NT2/D1 (cell line): ENCODE results near the gene MEIS1.

Source experiments
- DNase-seq: peaks from one replicate; pipeline ENCODE4 v3.0.0-alpha.2; 2011; ENCODE audit warnings: low read depth, low spot score
- H3K27me3 ChIP-seq: 2 replicates; pipeline ENCODE4 v1.6.0; 2011; ENCODE audit warnings: mild to moderate bottlenecking; ENCODE audit not compliant: insufficient read length, insufficient read depth
- H3K36me3 ChIP-seq: 2 replicates; pipeline ENCODE4 v1.6.1; 2011; ENCODE audit warnings: mild to moderate bottlenecking, low read length, mixed read lengths; ENCODE audit not compliant: insufficient read depth, insufficient read length
- H3K4me1 ChIP-seq: 2 replicates; pipeline ENCODE4 v1.5.1; 2011; ENCODE audit not compliant: insufficient read depth, insufficient read length
- H3K4me3 ChIP-seq: 2 replicates; pipeline ENCODE4 v1.5.1; 2011; ENCODE audit warnings: low read depth; ENCODE audit not compliant: insufficient read length
- H3K9ac ChIP-seq: 2 replicates; pipeline ENCODE4 v1.6.0; 2011; ENCODE audit warnings: low read depth; ENCODE audit not compliant: insufficient read length
- H3K9me3 ChIP-seq: 2 replicates; pipeline ENCODE4 v1.5.1; 2011; ENCODE audit warnings: mild to moderate bottlenecking, low read length; ENCODE audit not compliant: insufficient read depth
- SUZ12 ChIP-seq: IDR thresholded peaks from 2 replicates; pipeline ENCODE4 v1.6.1; 2011; ENCODE audit not compliant: insufficient read length, insufficient read depth; ENCODE audit errors: extremely low read depth
- YY1 ChIP-seq: IDR thresholded peaks from 2 replicates; pipeline ENCODE4 v1.6.1; 2011; ENCODE audit not compliant: insufficient read length, insufficient read depth
- ZNF274 ChIP-seq: IDR thresholded peaks from 2 replicates; pipeline ENCODE4 v1.6.1; 2011; ENCODE audit warnings: mild to moderate bottlenecking, low read depth, low read length

The MEIS1 gene

DNA sequence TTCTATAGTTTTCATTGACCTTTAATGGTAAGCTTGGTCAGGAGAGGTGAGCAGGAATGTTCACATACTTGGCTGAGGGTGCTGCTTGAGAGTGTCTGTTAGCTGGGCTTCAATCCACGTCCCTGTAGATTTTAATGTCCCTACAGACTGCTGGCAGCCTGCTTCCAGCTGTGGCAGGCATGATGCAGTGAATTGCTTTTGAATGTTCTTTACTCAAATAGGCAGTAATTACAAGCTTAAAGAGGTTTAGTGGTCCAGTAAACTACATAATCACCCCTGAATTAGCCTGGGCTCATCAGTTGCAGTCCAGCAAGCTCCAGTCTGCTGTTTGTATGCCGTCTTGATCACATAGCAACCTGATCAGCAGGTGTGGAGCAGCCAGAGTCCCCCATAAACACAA, 102.1 kb downstream of the MEIS1 start:
- no peak for TF ChIP-seq ZNF274
- no peak for TF ChIP-seq YY1
- no peak for TF ChIP-seq SUZ12
- Histone ChIP-seq H3K27me3 (no peaks in the 10 kb centered on the region), H3K4me3 (no peak overlapping the region), H3K36me3 (no peaks in the 10 kb centered on the region), H3K9ac (no peak overlapping the region), H3K9me3 (no peaks in the 10 kb centered on the region), H3K4me1 (no peaks in the 10 kb centered on the region)
- DNase-seq: no peak

DNA sequence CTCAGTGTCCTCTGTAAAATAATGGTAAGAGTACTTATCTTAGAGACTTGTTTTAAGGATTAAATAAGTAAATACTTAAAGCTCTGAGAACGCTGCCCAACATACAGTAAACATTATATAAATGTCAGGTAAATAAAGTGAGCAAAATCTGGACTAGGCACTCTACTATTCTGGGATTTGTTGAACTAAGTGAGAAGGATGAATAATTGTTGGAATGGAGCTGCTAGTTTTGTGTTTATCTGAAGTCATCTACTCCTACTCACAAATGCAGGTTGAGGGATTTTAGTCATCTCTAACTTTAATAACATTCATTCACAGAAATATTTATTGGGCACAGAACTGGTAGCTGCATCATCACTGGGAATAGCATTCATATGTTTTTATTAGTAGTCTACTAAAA, 103.4 kb downstream of the MEIS1 start:
- no peak overlapping the region for H3K4me3 ChIP-seq
- TF ChIP-seq SUZ12: no peak
- TF ChIP-seq YY1: no peak
- TF ChIP-seq ZNF274: no peak

DNA sequence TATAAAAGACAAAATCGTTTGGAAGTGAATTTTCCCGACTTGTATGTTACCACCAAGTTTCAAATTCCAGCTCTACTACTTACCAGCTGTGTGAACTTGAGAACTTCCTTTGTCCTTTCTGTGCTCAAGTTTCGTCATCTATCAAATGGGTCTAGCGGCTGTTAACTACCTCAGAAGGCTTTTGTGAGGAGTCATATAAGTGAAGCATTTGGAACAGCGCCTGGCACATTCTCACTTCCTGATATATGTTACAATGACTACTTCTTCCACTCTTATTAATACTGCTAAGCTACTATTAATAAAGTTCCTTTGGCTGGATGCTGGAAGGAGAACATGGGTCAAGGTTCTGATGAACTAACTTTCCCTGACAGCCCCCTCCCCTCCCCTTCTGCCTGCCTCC, 104.5 kb downstream of the MEIS1 start:
- Histone ChIP-seq H3K27me3 (no peaks in the 10 kb centered on the region), H3K4me1 (no peaks in the 10 kb centered on the region), H3K36me3 (no peaks in the 10 kb centered on the region), H3K4me3 (no peak overlapping the region), H3K9ac (no peak overlapping the region), H3K9me3 (no peaks in the 10 kb centered on the region)
- no peak for DNase-seq
- TF ChIP-seq ZNF274 (no peak), YY1 (no peak), SUZ12 (no peak)

More for the DNA sequence above, 103.4 kb downstream of the MEIS1 start:
- no peaks in the 10 kb centered on the region for H3K9me3 ChIP-seq
- H3K4me1 ChIP-seq: no peaks in the 10 kb centered on the region
- no peaks in the 10 kb centered on the region for H3K27me3 ChIP-seq
- H3K36me3 ChIP-seq: no peaks in the 10 kb centered on the region
- no peak overlapping the region for H3K9ac ChIP-seq
- DNase-seq: no peak

DNA sequence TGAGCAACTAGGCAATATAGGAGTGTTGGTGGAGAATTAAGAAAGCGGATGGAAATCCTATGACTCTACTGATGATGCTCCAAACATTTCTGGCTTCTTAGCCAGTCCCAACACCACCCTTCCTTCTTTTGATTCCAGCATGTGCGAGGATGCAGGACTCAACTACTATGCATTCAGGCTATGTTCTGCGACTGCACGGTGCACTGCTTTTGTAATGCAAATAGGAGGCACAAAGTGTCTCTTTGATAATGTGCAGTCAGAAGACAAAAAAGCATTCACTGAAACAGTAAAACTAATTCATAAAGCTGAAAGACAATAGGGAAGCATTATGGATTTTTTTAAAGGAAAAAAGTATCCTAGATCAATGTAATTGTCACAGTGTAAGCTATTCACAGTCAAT, 106.7 kb downstream of the MEIS1 start:
- Histone ChIP-seq H3K4me3 (no peak overlapping the region), H3K27me3 (no peaks in the 10 kb centered on the region), H3K4me1 (no peaks in the 10 kb centered on the region), H3K36me3 (no peaks in the 10 kb centered on the region), H3K9ac (no peak overlapping the region), H3K9me3 (no peaks in the 10 kb centered on the region)
- TF ChIP-seq ZNF274 (no peak), YY1 (no peak)
- no peak for DNase-seq

DNA sequence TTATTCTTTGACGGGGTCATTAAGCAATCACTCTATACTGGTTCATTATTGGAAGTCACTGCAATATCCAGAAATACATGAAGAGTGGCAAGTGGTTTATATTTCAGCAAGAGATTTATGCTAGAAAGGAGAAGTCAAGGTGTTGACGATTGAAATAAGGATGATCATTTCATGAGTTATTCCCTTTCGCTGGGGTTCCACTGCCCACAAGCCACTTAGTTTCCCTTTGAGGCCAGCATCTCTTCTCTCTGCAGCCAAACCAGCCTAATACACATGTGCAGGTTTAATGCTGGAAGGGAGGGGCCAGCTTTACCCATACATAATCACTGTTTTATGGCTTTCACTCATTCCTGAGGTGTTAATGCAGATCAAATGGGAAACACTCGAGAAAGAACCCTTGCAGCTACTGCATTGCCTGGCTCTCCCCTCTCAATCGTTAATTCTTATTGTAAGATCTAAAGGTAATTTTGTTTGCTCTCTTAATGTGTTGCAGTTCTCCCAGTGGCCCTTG, 108.4 kb downstream of the MEIS1 start:
- no peaks in the 10 kb centered on the region for H3K9me3 ChIP-seq
- H3K9ac ChIP-seq: no peak overlapping the region
- no peaks in the 10 kb centered on the region for H3K4me1 ChIP-seq
- no peak for TF ChIP-seq SUZ12
- no peak for TF ChIP-seq YY1
- no peak for TF ChIP-seq ZNF274
- H3K27me3 ChIP-seq: no peaks in the 10 kb centered on the region
- no peaks in the 10 kb centered on the region for H3K36me3 ChIP-seq
- DNase-seq: no peak
- no peak overlapping the region for H3K4me3 ChIP-seq

DNA sequence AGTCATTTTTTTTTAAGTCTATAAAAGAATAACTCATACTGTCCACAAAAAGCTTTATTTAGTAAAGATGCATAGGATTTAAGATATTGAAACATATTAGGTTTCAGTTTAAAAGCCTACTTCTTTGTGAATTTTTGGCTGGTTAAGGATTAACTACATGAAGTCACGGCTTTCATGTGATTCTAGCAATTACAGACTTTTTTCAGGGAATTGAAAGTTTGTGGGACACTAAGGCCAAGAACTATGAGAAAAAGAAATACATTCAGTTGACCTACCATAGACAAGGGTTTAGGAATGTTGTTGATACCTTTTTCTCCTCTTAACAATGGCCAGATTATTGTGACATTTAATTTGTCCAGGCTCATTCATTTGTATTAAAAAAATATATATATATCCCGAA, 109.3 kb downstream of the MEIS1 start:
- TF ChIP-seq ZNF274 (no peak), YY1 (no peak), SUZ12 (no peak)
- no peaks in the 10 kb centered on the region for H3K4me1 ChIP-seq
- DNase-seq: no peak
- no peaks in the 10 kb centered on the region for H3K27me3 ChIP-seq
- H3K9me3 ChIP-seq: no peaks in the 10 kb centered on the region
- H3K9ac ChIP-seq: no peak overlapping the region
- no peak overlapping the region for H3K4me3 ChIP-seq
- no peaks in the 10 kb centered on the region for H3K36me3 ChIP-seq

DNA sequence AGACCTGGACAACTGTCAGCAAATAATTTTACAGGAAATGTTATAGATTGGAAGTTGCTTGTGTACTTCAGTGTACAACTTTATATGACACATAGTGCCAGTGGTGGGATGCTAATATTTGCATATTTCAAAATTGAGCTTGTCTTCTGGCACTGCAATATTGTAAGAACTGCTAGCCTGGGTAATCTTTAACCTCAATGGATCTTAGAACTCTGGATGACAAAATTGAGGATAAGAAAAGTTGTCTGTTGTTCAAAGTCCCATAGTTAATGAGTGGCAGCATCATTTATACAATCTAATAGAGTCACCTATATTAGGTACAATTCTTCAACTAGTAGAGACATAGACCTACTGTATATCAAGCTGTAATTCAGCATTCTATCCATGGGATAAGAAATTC, 110.3 kb downstream of the MEIS1 start:
- no peaks in the 10 kb centered on the region for H3K27me3 ChIP-seq
- H3K9ac ChIP-seq: no peak overlapping the region
- no peaks in the 10 kb centered on the region for H3K9me3 ChIP-seq
- no peak overlapping the region for H3K4me3 ChIP-seq
- no peaks in the 10 kb centered on the region for H3K4me1 ChIP-seq
- DNase-seq: no peak
- H3K36me3 ChIP-seq: no peaks in the 10 kb centered on the region
- TF ChIP-seq YY1: no peak
- TF ChIP-seq SUZ12: no peak
- TF ChIP-seq ZNF274: no peak
